Ecto neural progenitor cell (in vitro differentiated cells): ENCODE data around the gene C1orf21.

ENCODE experiments used
- DNase-seq: peaks from one replicate; pipeline ENCODE4 v3.0.0-alpha.2; 2018; ENCODE audit warnings: low spot score

The C1orf21 gene

DNA sequence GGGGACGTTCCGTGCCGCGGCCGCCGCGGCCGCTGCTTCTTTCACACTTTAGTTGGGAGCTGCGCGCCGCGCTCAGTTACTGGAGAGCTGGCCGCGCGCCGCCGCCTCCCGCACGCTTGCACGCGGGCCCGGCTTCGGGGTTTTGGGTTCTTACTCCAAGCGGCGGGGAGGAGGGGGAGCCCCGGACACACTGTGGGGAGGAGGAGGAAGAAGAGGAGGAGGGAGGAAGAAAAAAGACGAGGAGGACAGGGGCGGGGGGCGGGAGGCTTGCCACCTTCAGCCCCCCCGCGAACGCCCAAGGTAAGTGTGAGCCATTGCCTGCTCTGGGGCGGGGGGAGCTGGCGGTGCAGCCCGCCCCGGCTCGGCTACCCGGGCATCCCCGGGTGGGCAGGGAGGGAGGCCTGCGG is 243 bp downstream of the C1orf21 start:
- no peak for DNase-seq

DNA sequence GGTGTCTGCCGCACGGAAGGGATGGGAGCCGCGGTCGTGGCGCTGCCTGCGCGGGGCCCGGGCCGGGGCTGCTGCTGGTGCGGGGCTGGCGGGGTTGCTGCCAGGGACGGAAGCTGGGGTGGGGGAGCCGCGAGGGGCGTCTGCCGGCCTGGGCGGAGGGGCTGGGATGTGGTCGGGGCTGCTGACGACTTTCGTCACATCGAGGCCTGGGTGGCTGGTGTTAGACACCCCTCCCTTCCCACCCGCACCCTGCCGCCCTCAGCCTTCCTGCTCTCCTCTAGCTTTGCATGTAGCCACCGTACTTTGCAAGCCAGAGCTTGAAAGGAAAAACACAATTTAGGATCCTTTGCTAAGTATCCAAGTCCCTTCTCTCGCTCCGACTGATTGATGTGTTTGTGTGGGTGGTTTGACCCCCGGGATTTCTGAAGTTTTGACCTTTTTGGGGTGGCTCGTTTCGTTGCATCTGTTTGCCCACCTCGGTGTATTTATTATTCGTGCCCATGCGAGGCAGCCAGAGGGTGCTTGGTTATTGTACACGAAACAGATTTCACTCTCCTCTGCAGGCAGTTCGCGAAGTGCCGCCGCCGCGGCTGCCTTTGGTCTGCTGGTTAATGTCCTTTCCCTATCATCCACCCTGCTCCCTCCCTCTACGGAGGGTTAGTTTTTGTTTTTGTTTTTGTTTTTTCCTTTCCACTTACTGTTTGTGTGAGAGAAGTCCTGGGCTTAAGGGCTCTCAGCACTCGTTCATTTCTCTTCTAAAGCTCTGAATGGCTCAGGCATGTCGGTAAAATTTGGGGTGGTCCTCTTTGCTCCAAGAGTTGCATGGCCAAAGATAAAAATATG is 868 bp downstream of the C1orf21 start:
- peak; percentile 69 for DNase-seq

DNA sequence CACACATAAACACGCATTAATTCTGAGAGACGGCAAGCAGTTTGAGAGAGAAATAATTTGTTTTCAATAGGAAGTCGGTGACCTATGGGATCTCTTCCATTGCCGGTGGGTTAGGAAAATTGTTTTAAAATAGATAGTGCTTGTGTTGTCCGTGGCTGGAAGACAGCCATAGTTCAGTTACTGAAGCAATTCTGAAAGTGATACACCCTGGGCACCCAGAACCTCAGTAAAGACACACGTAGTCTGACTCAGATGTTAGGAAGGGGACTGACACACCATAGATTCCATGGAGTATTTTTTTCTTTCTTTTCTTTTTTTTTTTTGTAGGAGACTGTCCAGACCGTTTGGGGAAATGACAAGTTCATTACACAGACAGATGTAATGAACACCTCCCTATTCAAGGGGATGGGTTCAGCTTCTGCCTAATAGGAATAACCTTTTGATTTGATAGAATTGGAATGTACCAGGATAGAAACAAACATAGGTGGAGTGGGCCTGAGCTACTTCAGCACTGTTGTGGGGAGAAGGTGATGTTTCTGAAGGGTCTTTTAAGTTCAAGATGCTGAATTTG is 1.6 kb downstream of the C1orf21 start:
- no peak for DNase-seq

DNA sequence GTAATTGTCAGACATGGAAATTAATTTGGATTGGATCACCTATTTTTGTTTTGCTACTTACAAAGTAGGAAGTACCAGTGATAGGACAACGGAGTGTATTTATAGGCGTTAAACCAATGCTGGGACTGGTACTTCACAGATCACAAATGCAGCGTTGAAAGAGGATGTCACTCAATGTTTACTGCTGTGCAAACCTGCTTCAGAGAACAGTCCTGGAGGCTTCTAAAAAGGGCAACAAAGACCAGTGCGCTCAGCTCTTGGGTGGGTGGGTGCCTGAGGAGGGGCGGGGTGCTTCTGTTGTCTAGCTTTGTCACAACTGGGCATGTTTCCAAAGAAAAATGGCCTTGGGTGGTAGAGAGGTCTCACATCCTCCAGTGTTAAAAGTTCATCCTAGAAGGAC is 2.1 kb downstream of the C1orf21 start:
- no peak for DNase-seq

DNA sequence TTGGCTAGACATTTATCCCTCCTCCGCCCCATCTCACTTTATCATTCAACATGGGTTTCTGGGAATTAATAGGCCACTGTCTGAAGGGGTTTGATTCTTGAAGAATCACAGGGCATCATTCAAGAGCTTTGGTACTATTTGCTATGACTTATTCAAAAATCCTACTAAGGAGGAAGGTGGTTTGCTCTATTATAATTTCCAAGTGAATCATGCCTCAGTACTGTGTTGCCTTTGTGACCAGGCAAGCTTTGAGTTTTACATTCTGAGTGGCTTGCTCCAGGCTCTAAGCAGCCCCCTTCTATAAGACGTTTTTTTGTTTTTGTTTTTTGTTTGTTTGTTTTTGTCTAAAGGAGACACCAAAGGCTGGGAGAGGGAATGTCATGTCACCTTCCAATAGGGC is 2.6 kb downstream of the C1orf21 start:
- no peak for DNase-seq

DNA sequence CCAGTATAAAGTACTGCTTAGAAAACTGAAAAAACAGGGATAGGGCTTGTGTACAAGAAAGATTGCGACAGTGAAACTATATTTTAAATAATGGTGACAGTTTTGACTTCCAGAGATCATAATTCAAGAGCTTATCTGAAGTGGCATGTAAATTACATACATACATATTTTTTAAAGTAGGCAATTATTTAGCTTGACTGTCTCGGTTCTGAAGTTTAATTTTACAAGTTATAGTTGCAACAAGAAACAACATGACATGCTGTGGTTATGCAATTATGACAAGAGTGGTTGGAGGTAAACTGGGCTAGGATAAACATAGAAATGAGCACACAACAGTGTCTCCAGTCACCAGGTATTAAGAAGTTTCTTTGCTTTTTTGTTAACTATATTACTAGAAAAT is 4.1 kb downstream of the C1orf21 start:
- no peak for DNase-seq

DNA sequence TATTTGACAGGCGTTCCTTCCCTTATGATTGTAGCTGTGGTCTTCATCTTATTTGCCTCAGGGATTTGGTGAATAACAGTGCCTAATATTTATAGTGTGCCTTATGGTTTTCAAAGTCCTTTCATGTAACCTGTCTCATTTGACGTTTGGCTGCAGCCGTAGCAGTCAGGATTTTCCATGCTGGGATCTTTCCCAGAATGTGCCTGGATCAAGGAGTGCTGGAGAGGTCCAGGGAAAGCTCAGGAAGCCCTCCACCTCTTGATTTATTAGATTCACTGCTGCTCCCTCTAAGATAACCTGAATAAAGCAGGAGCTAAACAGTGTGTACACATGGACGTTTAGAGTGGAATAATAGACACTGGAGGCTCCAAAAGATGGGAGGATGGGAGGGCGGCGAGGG is 5.2 kb downstream of the C1orf21 start:
- DNase-seq, result no peak

DNA sequence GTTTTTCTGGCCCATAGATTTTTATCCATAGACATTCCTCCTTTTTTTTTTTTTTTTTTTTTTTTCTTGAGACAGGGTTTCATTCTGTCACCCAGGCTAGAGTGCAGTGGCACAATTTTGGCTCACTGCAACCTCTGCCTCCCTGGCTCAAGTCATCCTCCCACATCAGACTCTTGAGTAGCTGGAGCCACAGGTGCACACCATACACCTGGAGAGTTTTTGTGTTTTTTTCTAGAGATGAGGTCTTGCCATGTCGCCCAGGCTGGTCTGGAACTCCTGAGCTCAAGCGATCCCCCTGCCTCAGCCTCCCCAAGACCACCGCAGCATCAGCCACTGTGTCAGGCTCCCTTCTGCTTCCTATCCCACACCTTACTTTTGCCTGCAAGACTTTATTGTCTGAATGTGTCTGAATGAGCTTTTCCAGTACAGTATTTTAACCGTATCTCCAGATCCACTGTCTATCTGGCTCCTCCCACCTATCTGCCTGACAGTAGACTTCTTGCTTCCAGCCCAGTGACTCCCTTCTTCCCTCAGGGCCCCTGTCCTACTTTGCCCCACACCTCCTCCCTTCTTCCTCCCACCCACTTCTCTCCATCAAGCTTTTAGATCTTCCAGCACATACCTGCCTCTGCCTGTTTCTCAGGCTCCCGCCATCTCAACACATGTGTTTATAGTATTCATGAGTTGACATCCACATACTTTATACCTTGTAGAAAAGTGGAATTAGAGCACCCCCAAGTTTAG is 6.1 kb downstream of the C1orf21 start:
- DNase-seq, result no peak

DNA sequence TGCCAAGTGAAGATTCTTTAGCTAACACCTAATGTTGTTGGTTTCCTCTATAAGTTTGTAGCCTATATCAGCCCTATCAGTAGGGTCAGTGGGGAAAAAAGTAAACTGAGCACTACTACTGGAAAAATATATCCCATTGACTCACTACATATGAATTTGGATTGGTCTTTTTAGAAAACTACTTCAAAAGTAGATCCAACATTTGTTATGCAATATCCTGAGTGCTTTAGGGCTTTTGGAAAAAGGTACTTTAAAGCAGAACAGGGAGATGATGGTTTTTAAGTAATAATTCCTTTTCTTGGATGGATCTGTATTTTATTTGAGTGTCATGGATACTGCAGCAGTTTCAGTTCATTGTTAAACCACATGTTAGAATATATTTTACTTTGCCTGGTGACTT is 7.1 kb downstream of the C1orf21 start:
- DNase-seq, result no peak

DNA sequence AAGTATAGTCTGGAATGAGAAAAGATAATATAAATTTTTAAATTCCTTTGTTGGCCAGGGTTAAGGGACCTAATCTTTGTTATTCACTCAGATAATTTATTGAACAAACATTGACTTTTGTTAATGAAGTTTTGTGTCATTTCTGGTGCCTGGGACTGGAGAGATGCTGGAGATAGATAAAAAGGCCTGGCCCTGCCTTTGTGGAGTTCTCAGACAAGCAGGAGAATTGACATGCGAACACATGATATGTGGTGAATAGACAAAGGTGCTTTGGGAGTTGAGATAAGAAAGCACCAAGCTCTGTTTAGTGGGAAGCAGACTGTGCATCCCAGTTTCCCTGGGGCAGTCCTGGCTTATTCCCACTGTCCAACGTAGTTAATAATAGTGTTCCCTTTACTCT is 8.5 kb downstream of the C1orf21 start:
- DNase-seq, result no peak

DNA sequence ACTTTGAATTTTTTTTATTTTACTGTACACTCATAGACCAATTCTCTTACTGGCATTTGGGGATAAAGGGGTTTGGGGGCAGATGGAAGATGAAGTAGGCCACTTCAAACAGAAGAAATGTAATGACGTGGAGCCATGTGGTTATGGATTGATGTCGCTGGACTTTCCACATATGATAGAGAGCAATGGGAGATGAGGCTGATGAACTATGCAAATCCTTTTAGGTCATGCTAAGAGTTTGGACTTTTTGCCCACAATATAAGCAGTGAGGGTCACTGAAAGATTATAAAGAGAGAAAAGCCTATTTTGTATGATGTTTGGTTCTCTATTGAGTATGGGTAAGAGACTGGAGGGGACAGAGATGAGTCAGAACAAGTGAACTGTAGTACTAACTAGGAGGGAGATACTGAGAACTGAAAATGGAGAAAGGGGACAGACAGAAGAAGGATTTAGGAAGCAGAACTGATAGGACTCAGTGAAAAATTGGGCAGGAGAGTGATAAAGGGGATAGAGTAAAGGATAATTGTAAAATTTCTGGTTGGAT is 9.2 kb downstream of the C1orf21 start:
- DNase-seq, result no peak

DNA sequence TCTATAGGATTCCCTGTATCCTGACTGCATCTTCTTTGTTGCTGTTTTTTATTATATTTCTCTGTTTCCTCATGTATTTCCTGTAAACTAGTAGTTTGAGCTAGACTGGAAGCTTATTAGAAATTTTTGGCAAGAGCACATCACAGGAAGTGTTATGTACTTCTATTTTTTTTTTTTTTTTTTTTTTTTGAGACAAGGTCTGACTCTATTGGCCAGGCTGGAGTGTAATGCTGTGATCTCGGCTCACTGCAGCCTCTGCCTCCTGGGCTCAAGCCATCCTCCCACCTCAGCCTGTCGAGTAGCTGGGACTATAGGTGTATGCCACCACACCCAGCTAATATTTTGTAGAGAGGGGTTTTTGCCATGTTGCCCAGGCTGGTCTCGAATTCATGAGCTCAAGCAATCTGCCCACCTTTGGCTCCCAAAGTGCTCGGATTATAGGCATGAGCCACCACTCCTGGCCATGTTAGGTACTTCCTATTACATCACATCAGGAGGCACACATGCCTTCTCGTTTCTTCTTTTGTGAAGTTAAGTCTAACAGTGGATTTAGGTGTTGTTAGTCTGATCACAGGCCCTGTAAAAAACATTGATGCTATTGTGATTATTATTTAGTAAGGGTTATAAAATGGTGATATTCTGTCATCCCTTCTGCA is 12.5 kb downstream of the C1orf21 start:
- no peak for DNase-seq

DNA sequence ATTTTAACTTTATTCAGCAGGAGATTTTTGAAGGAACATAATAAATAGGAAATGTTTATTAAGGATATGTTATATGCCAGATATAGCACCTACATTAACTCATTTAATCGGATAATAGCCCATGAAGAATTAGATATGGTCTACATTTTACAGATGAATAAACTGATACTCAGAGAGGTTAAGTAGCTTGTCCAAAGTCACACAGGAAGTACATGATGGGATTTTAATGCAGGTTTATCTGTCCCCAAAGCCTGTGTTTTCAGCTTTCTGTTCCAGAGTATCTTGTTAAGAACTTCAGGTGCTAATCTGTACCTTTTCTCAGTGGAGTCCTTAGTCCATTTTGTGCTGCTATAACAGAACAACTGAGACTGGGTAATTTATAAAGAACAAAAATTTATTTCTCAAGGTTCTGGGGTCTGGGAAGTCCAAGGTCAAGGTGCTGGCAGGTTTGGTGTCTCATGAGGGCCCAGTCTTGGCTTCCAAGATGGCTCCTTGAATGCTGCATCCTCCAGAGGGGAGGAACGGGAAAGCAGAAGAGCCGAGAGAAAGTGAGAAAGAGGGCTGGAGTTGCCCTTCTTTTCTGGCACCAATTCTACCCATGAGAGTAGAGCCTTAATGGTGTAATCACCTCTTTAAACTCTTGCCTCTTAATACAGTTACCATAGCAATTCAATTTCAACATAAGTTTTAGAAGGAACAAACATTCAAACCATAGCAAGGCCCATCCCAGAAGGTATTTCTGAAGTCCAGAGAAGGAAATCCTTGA is 17.3 kb downstream of the C1orf21 start:
- no peak for DNase-seq

DNA sequence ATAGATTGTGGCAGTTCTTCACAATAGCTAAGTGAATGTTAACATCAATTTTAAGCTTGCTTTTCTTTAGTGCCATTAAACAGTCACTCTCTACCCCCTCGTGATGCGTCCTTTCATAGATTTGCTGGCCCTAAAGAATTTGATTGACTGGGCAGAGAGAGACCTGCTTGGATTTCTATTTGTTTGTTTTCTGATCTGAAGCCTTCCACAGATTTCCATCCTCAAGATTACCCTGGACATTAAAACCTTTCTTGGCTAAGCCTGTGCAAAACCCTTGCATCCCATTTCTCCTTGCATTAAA is 17.8 kb downstream of the C1orf21 start:
- no peak for DNase-seq

DNA sequence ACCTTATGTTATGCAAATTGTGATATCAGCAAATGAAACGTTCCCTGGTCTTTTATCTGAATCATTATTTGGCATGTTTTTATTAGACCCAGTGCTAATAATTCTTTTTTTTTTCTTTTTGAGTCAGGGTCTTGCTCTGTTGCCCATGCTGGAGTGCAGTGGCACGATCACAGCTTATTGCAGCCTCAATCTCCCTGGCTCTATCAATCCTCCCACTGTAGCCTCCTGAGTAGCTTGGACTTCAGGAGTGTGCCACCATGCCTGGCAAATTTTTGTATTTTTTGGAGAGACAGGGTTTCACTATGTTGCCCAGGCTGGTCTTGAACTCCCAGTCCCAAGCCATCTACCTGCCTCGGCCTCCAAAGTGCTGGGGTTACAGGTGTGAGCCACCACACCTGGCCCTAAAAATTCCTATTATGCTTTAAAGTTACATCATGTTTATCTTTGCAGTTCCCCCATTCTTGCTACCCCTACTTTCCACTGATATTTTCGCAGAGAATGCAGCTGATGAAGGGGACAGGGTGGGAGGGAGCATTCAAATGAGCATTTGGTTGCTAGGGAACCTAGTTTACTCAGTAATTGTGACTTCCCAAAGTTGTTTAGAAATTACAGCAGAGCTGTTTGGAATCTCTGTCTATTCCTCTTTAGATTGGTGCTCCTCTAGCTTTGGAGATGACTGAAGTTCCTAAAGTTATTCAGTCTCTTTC is 18.4 kb downstream of the C1orf21 start:
- DNase-seq, result no peak

DNA sequence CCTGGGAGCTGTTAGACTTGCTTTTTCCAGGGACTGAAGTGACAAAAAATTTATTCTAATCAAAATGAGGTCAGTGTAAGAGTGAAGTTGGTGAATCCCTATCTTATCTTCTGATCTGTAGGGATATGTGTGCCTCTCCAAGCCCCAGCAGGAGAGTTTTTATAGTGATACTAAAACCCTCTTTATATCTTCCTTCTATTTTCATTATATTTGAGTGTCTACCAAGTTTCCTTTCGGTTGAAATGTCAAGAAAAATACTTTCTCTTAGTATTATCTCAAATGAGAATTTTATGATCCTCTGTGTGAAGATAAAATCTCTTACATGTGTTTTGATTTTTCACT is 18.9 kb downstream of the C1orf21 start:
- DNase-seq, result no peak

DNA sequence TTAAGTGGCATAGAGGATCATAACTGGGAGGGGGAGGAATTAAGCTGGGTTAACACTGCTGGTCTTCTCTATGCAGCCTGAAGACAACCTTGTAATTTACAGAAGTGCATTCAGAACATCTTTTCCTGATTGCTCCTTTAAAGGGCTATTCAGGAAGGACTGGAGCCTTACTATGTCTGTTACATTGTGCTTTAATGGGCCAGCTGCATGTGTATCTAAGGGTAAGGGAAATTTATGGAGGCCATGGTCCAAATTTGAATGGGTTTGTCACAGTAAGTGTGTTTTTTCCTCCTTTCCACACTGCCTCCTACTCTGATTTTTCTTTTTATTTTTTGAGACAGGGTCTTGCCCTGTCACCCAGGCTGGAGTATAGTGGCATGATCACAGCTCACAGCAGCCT is 19.6 kb downstream of the C1orf21 start:
- no peak for DNase-seq

DNA sequence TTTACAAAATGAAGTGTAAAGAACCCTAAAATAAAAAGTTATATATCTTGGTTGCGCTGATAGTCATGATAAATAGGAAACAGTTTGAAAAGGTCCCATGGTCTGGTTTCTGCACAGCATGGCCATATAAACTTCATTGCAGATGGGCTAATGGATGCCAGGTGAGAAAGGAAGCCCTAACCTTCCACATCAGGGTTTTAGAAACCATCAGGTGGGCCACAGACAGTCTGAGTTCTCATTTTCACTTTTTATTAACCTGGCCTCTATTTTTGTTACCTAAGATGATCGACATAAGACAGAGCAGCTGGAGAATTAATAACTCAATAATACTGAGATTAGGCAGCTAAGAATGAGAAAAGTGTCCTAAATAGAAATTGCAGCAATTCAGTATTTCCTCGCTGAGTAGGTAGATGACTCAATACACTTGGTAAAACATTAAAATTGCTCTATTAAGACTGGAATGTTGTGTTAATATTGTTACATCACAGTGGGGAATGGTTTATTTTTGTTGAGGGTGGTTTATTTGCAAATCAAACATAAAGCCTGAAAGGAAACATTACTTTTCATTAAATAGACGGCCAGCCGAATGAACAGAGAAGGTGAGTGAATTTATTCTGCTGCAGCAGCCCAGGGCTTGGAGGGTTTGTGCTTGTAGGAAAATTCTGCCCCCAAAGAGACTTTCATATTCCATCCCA is 21.1 kb downstream of the C1orf21 start:
- no peak for DNase-seq

DNA sequence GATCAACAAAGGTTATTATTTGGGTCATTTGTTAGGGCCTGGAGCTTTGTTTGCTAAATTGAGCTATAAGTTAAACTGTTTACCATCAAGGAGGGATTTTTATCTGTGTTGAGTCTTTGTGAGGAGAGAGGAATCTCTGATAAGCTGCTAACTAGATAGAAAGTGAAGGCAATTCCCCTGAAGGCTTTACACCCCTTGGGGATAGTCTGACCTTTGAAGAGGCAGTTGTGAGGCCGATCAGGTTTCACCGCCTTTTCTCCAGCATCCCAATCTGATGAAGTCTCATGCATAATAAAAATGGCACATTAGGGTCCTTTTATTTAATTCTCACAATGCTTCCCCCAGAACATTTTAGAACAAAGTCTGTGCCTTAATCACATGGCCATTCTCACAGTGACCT is 21.8 kb downstream of the C1orf21 start:
- no peak for DNase-seq

DNA sequence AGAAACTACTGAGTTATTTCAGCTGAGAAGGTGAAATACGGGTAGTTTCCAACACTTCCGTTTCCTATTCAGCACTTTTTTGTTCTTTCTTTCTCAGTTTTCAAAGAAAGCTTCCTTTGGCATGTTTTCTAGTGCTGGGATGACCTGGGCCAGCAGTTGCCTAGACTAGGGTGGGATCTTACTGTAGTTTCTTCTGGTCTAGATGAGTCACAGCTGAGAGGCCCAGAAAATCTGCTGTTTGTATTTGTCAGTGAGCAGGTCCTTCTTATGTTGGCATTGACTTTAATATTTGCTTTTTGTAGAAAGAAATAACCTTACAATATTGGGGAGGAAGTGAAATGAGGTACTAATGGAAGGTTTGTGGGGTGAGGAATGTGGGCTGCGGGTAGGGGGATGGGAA is 22.2 kb downstream of the C1orf21 start:
- DNase-seq, result no peak

DNA sequence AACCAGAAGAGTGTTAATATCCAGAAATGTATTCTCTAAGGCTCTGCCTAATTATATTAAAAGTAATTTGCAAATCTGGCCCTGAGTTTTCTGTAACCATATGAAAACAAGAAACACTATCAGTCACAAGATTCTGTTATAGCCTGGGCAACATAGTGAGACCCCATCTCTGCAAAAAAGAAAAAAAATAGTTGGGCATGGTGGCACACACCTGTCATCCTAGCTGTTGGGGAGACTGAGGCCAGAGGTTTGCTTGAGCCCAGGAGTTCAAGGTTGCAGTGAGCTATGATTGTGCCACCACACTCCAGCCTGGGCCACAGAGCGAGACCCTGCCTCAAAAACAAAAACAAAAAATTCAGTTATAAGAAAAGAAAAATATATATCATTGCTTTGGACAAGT is 25.6 kb downstream of the C1orf21 start:
- no peak for DNase-seq
